H1 (cell line): ENCODE results near the gene B4GALNT3. TPM values are rescaled to one million over a fixed set of nuclear protein-coding genes. Genes with fewer than 3 reads are reported as not detected.

Source experiments
- HDAC6 ChIP-seq: IDR thresholded peaks from one replicate; pipeline ENCODE4 v1.7.1; 2012; ENCODE audit warnings: low read depth, mild to moderate bottlenecking, inconsistent platforms, low read length, moderate library complexity
- JUND ChIP-seq: IDR thresholded peaks from 2 replicates; pipeline ENCODE4 v1.6.1; 2011; ENCODE audit warnings: mild to moderate bottlenecking, improper control_type of control experiment, low read length
- POLR2A ChIP-seq, 2 experiments: IDR thresholded peaks; 1 replicate in 1 of 2; 2 replicates in 1 of 2; pipeline ENCODE4 v1.6.1; 2011; ENCODE audit warnings: low read depth in 2 of 2, low read length in 2 of 2, mild to moderate bottlenecking in 2 of 2; ENCODE audit errors: control extremely low read depth in 1 of 2
- POU5F1 ChIP-seq: IDR thresholded peaks from 2 replicates; pipeline ENCODE4 v1.6.1; 2011; ENCODE audit warnings: low read depth, mild to moderate bottlenecking, low read length, moderate library complexity
- RFX5 ChIP-seq: IDR thresholded peaks from 2 replicates; pipeline ENCODE4 v1.6.1; 2011; ENCODE audit warnings: low read depth, low read length, improper control_type of control experiment, borderline replicate concordance
- RNF2 ChIP-seq: fragments of 200-900, 300-1000 bp; sonication (generic); IDR thresholded peaks from 2 replicates; pipeline ENCODE4 v1.7.1; 2016; ENCODE audit warnings: borderline replicate concordance, low read depth, mild to moderate bottlenecking, antibody characterized with exemption, low read length; ENCODE audit not compliant: poor library complexity, severe bottlenecking; ENCODE audit errors: missing control alignments
- SIRT6 ChIP-seq: IDR thresholded peaks from one replicate; pipeline ENCODE4 v1.7.1; 2012; ENCODE audit warnings: low read length, inconsistent platforms
- ZNF274 ChIP-seq: IDR thresholded peaks from 2 replicates; pipeline ENCODE4 v1.7.0; 2012; ENCODE audit warnings: low read length, borderline replicate concordance; ENCODE audit errors: extremely low read depth
- polyA plus RNA-seq, 7 experiments: library from polyadenylated mRNA; depleted of rRNA in 3 of 7; stranded (reverse) in 5 of 7; unstranded in 2 of 7; fragments of >200 nt in 5 of 7; fragments of 200-250 nt in 2 of 7; gene quantifications; 1 replicate in 5 of 7; 2 replicates in 1 of 7; 4 replicates in 1 of 7; pipeline versions ENCODE4 v1.2.1 to v1.2.3, GENCODE V29; 2011 to 2013; ENCODE audit warnings: missing spikeins in 2 of 7, mixed read lengths in 2 of 7
- total RNA-seq: library from RNA; stranded (reverse); fragmentation: NEBNext Ultra II Directional; extraction: Animal tissue kit (Norgen Biotek cat#: 25700); gene quantifications from 2 replicates; pipeline ENCODE4 v1.2.1, GENCODE V29; 2021

Gene B4GALNT3
- total and polyA plus RNA-seq, 2 of the 8 experiments (the other 6 are each of a cell fraction or from before 2014, with no cell fraction given), result 12.5 to 20.3 TPM

- no peak for TF ChIP-seq RNF2
- TF ChIP-seq SIRT6, result no peak
- TF ChIP-seq ZNF274, result no peak
- no peak for TF ChIP-seq POLR2A (IDR thresholded peaks at IDR 0.05; ENCODE audit: control extremely low read depth in 1 of 2, low read depth in 2 of 2, low read length in 2 of 2)
- no peak for TF ChIP-seq POU5F1
- no peak for TF ChIP-seq HDAC6
- no peak for TF ChIP-seq JUND
- no peak for TF ChIP-seq RFX5
- TF ChIP-seq, all 59 proteins: peak for 0
Measured at GRCh38 chr12:569091-569676, 109.4 kb downstream of the B4GALNT3 start (continued).
